Hepatocyte (in vitro differentiated cells): ENCODE measurements around the gene DYNC1I1.

ENCODE experiments used
- CTCF ChIP-seq: fragments of 200-600 bp; sonication (generic); IDR thresholded peaks from 2 replicates; pipeline ENCODE4 v1.5.1; 2016; ENCODE audit warnings: antibody characterized with exemption, mild to moderate bottlenecking; ENCODE audit not compliant: poor library complexity
- EZH2 ChIP-seq: fragments of 200-600 bp; sonication (generic); IDR thresholded peaks from 2 replicates; pipeline ENCODE4 v1.6.1; 2016; ENCODE audit warnings: antibody characterized with exemption, mild to moderate bottlenecking, borderline replicate concordance

DNA sequence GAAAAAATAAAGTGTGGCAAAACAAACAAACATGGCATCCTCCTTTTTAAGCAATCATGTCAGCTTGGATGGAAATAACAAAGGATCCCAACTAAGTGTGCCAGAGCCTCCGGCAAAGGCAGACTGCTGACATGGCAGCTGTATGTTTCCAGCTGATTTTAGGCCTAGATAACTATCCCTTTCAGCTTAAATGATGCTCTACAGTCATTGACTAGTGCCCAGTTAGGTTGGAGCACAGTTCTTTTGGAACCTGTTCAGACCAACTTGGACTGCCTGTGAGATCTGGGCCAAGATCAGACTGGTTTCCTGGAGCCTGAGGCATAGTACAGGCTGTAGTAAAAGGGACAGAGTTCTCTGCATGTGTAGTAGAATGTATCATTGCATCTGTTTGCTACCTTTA is 128.7 kb downstream of the DYNC1I1 start:
- TF ChIP-seq CTCF: no peak
- TF ChIP-seq EZH2: no peak
